Measurements from ENCODE around the gene NAA50. TPM values are rescaled to one million over a fixed set of nuclear protein-coding genes. Genes with fewer than 3 reads are reported as not detected.

Gene NAA50
- total RNA-seq, 1 experiment from 2014 or later, result 193 TPM

DNA sequence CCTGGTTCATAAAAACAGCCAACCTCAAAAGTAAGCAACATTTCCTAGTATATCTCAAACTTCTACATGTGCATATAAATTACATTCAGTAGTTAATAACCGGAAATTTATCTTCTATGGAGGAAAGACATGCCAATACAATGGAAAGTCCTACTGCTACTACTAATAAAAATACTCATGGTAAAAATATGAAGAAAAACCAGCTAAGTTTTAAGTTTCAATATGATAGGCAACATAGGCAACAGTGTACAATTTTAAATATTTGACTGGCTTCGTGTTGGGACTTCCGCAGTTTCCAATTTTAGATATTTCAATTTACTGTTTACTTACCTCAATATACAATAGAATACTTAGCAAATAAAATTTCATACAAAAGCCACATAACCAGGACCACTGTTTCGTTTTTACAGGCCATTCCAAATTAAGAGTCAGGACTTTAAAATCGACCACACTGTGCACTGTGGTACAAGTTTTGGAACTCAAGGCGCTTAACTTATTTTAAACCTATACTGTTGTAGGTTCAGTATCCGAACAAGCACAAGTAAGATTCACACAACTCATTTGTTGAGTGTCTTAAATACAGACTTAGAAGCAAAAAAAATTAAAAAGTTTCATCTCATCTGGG lies 2.9 kb downstream of the NAA50 start:
- DNase-seq (ENCODE audit: low spot score), result no peak

DNA sequence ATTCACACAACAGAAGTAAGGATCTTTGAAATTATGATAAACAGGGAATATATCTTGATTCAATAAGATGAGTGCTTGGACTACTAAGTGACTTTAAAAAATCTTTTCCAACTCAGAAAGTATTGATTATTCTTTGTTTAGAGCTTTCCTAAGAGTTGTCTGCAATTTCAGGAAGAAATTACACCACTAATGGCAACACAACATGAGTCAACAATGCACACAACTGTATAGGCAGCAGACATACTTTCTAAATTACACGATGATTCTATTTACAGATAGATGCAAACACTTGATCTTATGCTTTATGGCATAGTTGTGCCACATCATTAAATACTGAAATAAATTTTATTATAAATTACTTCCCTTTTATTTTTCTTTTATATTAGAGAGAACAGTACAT lies 4.4 kb downstream of the NAA50 start:
- DNase-seq (ENCODE audit: low spot score), result no peak

DNA sequence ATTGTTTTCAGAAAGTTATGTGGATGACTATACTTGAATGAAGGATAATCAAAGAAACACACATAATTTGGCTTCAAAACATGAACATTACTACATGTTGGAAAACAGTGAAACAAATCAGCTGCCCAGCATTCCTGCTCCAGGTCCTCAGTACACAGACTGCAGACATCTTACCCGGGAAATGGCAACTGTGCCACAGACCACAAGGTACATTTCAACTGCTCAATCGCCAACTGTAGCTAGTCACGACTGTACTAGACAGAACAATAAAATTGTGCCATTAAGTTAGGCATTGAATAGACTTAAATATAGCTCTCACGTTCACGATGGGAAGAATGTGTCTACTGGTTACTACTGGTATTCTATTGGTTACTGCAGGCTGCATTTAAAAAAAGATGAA lies 5.0 kb downstream of the NAA50 start:
- no peak for DNase-seq (ENCODE audit: low spot score)

DNA sequence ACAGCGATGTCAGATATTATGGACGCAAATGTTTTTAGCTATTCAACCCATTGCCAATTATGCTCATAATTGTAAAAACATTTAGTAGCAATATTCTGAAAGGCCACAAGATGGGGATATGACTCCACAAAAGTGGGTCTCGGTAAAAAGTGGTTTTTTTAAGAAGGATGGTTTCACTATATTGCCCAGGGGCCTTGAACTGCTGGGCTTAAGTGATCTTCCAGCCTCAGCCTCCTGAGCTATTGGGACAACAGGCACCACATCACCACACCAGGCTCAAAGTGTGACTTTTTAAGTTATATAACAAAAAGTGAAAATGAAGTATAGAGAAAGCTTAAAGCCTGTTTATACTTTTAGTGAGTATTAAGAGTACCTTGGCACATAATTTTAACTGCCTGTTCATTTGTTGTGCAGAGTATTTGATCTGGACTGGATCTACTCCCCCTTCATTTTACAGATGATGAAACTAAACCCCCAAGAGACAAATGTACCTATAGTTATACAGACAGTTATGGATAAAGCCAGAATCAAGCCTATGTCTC lies 9.4 kb downstream of the NAA50 start:
- peak; percentile 57 for DNase-seq (ENCODE audit: low spot score)

DNA sequence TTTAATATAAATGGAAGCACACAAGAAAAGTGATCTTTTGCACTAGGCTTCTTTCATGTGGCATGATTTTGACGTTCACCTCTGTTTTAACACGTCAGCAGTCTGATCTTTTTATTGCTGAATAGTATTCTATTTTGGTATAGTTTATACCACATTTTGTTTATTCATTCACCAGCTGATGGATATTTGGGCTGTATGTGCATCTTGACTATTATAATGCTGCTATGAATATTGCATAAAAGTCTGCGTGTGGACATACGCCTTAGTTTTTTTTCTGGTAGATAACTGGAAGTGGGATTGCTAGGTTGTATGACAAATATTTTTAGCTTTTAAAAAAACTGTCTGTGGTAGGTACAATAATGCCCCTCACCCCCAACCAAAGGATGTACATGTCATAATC lies 14.4 kb downstream of the NAA50 start:
- no peak for DNase-seq (ENCODE audit: low spot score)

DNA sequence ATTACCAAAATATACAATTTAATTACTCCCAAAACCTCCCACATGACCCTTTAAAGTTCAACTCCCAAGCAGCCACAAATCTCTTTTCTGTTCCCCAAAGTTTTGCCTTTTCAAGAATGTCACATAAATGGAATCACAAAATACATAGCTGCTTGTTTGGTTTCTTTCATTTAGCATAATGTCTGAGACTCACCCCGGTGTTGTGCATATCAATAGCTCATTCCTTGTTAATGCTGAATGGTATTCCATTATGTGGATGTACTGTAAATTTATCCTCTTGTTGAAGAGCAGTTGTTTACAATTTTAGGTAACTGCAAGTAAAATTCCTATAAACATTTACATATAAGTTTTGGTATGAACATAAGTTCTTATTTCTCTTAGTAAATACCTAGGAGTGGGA lies 15.5 kb downstream of the NAA50 start:
- no peak for DNase-seq (ENCODE audit: low spot score)

DNA sequence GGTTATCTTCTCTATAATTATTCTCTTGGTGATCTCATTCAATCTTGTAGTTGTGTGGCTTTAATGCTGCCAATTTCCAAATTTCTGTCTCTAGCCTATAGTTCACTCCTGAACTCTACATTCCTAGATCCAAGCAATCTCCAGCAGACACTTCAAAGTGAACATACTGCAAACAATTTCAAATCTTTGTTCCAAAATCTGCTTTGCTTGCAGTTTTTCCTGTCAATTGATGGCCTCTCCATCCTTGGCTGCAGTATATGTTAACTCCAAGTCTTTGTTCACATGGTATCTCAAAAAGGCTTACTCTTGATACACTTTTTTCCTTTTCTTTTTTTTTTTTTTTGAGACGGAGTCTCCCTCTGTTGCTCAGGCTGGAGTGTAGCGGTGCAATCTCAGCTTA lies 17.4 kb downstream of the NAA50 start:
- DNase-seq (ENCODE audit: low spot score), result no peak

DNA sequence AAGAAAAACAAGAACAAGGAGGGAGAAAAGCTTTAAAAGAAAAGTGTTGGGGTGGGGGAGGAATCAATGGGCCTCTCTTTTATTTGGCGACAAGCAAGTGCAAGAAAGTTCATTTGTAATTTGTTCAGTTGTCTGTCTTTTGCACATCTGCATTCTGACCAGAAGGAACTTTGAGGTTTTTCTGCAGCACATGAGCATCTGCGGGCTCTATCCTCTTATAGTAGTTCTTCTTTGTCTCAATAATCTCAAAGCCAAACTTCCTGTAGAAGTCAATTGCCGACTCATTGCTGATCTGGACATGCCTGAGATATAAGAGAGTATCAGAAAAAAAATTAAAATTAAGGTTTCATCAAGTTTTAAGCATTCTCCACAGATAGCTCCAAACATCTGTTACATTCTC lies 24.4 kb downstream of the NAA50 start:
- DNase-seq (ENCODE audit: low spot score), result no peak

DNA sequence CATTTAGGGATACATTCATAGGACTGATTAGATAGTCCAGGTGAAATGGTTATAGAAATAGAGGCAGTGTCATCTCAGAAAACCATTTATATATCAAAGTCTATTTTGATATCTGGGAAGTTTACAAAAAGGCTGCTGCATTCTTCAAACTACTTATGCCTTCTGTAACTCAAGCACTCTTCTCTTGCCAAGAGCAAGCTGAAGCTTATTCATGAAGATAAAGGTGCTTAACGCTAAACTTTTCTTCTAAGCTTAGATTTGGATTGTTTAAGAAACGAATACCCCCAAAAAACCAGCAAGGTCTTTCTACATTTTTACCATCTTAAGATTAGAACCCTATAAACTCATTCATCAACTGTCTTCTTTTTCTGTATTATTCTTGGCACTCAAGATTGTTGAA lies 26.3 kb downstream of the NAA50 start:
- DNase-seq (ENCODE audit: low spot score), result no peak

DNA sequence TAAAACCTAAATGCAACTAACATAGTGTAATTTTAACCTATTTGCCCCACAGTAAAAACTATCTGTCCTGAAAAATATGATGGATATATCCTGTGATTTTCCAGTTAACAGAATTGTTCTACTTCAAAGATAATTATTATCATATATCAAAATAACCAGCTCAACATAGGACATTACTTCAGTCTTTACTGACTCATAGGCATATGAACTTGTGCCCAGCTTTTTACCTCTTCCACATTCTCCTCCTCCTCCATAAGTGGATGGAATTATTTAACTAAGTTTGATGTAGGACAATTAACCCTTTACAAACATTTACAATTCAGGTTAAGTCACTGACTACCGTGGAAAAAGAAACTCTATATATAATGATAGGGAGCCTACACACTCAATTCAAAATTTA lies 26.8 kb downstream of the NAA50 start:
- DNase-seq (ENCODE audit: low spot score), result no peak

DNA sequence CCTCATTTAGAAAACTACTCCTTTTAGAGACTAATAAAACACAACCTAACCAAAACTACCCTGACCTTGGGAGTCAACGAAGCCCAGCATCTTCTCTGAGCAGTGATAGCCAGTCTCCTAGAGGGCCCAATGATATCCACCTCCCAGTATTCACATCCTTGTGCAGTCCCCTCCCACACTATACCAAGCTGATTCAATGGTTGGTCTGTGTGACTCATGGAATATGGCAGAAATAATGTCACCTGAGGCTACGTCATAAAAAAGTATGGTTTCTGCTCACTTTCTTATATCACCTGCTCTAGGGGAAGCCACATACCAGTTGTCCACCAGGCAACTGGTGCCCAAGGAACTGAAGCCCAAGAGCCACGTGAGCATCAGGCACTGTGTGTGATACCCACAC lies 28.2 kb downstream of the NAA50 start:
- DNase-seq (ENCODE audit: low spot score), result no peak

DNA sequence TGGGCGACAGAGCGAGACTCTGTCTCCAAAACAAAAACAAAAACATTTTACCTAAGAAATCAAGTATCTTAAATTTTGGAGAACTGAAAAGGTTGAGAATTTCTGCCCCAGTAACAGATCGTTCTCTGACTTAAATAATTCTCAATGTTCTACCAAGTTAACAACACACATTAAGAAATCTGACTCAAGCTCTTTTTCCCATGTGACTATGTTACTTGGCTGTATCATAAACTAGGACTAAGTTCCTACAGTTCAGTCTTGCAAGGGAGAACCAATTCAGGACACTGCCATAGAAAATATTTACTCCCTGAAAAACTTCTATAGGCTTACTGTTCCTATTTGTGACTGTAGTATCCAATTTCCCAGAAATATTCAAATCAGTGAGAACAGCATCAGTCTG lies 28.7 kb downstream of the NAA50 start:
- no peak for DNase-seq (ENCODE audit: low spot score)

DNA sequence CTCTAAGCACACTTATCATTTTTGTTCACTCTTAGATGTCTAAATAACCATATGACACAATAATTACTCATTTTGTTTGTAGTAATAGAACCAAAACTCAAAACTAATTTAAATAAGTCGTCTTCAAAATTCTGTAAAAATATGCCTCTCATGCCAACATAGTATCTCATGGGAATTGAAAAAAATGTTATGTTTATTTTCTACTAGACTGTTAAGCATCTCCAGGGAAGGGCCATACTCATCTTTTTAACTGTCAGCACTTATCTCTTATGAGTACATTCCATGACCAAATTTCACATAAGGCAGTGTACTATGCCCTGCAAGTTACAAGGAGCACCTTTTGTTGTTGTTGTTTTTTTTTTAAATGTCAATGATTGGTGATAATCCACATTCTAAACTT lies 31.3 kb downstream of the NAA50 start:
- DNase-seq (ENCODE audit: low spot score), result no peak

DNA sequence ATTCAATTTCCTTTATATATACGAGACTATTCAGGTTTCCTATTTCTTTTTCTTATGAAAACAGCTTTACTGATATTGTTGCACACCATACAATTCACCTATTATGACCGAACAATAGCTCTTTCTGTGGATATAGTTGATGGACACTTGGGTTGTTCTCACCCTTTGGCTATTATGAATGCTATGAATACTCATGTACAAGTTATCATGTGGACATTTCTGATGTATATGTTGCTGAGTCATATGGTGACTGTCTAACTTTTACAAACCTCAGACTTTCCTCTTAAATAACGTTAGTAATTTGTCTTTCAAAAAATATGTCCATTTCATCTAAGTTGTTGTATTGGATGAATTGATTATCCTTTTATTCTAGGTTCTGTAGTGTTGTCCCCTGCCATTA lies 33.9 kb downstream of the NAA50 start:
- DNase-seq (ENCODE audit: low spot score), result no peak

DNA sequence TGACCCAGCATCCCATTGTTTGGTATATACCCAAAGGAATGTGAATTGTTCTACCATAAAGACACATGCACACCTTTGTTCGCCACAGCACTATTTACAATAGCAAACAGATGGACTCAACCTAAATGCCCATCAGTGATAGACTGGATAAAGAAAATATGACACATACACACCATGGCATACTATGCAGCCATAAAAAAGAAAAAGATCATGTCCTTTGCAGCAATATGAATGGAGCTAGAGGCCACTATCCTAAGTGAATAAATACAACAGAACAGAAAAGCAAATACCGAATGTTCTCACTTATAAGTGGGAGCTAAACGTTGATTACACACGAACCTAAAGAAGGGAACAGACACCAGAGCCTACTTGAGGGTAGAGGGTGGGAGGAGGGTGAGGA lies 38.2 kb downstream of the NAA50 start:
- DNase-seq (ENCODE audit: low spot score), result no peak

DNA sequence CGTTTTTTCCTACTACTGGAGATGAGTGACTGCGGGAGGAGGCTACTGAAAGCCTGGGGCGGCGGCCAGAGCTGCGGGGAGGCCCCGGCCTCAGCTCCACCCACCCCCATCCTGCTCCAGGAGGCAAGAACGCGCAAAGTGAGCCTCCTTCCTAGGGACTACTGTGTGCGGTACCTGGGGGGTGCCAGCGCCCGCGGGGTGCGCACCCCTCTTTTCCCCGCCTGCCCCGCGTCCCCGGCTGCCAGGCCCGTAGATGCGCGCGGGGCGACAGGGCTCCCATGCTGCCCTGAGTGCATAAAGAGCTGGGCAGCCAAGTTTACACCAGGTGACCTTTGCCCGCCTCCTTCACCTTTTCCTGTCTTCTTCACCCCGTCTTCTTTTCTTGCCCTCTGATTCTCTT lies 47.1 kb downstream of the NAA50 start:
- no peak for DNase-seq (ENCODE audit: low spot score)

DNA sequence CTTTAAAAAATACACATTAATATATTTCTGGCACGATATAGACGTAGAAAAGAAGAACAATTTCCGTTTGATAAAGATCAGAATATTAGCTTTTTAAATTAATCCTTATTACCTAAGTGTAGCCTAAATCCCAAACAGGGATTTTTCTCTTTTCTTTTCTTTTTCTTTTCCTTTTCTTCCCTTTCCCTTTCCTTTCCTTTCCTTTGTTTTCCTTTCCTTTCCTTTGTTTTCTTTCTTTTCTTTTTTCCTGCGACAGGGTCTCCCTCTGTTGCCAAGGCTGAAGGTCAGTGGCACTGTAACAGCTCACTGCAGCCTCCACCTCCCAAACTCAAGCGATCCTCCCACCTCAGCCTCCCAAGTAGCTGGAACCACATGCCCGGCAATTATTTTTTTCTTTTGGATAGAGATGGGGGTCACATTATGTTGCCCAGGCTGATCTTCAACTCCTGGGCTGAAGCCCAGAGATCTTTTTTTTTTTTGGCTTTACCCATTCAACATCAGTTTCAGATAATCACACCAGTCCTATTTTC lies 47.8 kb downstream of the NAA50 start:
- no peak for DNase-seq (ENCODE audit: low spot score)

DNA sequence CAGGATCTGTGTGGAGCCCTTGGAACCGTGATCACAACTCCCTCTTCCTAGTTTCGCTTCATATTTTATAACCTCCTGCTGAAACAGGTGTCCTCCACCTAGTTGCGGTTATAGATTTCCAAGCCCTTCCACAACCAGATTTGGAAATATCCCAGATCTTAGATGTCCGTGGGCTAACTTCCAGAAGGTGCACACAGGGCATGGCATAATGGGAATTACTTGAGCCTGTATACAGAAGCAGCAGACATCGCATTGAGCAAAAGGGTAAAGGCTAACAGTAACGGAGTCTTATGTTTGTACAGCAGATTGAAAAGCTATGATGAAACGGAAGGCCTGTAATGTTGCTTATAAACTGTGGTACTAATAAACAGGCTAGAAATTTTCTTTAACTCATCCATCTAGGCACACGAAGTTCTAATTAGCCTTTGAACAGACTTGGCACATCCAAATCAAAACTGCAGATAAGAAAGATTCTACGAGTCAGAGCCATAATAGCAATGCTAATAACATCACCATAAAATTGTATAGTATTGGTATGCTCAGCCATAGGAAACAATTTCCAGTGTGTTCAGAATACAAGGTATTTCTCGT lies 48.5 kb downstream of the NAA50 start:
- DNase-seq (ENCODE audit: low spot score), result peak; percentile 4

DNA sequence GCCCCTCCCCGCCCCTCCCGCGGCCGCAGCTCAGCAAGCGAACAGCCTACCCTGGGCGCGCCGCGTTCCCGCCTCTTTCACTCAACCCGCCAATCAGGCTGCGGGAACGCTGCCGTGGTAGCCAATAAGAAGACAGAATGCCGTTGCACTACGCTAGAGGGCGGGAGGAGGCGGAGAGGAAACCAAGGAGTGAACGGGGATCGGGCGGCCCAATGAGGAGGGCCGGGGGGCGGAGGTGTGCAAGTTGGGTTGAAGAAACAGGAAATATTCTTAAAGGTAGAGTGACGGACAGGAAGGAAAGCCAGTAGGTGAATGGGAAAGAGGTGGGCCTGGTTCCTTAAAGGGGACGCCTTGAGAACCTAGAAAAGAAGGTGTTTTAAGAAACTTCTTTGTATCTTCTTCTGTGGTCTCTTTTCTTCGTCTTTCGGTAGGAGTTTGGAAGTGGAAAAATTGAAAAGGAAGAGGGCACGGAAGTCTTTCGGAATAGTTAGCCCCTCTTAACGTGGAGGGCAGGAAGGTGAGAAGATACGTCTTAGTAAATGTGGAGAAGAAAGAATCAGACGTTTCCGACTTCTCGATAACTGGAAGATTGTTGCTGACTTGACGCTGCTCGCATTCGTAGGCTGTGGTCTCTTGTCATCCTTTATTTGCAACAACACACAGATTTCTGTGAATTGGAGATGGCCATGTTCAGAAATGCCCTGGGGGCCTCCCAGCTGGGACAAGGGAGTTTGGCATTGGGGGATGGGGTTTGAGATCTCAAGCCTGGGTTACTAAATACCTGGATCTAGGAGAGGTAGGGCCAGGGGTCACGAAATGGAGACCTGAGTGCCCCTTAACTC lies 49.2 kb downstream of the NAA50 start:
- peak; percentile 99 for DNase-seq (ENCODE audit: low spot score)

DNA sequence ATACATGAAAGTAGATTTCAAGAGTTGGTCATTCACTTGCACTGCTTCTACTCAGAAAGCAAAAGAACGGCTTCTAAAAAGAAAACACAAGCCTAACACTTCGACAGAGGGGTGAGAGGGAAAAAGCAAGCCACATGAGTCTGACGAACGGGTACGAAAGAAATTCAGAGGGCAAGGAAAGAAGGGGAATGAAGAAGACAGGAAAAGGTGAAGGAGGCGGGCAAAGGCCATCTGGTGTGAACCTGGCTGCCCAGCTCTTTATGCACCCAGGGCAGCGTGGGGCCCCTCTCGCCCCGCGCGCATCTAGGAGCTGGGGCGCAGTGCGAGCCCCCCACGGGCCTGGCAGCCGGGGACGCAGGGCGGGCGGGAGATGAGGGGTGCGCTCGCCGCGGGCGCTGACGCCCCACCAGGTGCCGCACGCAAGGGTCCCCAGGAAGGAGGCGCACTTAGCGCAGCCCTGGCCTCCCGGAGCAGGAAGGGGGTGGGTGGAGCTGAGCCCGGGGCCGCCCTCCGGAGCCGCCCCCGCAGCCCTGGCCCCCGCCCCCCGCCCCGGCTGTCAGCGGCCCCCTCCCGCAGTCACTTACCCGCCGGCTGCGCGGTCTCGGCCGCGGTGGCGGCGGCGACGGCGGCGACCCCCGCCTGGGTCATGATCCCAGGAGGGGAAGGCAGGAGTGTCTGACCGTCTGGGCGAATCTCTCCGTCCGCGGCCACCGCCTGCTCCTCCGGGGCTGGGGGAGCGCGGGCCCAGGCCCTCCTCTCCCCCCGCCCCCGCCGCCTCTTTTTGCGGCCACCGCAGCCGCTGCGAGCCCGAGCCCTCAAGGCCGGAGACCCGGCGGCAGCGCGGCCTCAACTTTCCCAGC lies 50.0 kb downstream of the NAA50 start, which contains the start of gene USF3:
USF3 (minus strand) TSS at position 857 of the 860 bp plus-strand sequence. CDS start 21,764 bp downstream, outside the sequence.
- peak; percentile 22 for DNase-seq (ENCODE audit: low spot score)

DNA sequence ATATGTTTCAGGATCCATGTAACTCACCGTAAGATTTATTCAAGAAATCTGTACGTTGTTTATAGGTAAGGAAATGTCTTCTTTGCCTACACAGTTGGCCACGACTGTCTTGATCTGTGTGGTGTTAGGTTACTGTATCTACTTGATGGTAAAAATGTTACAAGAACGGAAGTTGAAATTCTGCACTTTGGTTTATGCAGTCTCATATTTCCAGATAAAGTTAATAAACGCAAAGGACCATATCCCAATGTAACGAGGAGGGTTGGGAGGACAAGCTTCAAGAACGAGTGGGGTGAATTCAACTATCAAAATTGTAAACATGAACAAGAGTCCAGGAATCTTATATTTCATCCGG lies 50.6 kb downstream of the NAA50 start:
- no peak for DNase-seq (ENCODE audit: low spot score)

DNA sequence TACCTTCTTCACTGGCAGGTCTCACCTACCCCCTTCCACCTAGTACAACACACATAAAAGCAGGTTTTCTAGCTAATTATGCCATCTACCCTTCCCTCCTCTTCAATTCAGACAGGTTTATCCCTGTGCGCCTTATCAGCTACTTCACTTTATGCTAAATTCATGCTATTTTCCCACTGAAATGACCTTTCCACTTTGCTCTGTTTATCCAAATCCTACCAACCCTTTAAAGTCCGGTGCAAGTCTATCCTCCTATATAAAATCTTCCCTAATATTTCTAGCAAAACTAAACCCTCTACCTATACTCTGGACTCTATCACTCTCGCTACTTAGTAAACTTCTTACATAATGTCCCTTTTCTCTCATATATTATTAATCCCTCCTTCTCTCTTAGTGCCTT lies 55.6 kb downstream of the NAA50 start:
- DNase-seq (ENCODE audit: low spot score), result no peak

All from H4 (cell line).